Germinal center (tissue), 1 donor: ENCODE measurements around the gene LRP5.

ENCODE experiments used
- DNase-seq: peaks from one replicate; pipeline ENCODE4 v3.0.0; 2012; ENCODE audit warnings: mixed read lengths, low spot score

Gene LRP5

DNA sequence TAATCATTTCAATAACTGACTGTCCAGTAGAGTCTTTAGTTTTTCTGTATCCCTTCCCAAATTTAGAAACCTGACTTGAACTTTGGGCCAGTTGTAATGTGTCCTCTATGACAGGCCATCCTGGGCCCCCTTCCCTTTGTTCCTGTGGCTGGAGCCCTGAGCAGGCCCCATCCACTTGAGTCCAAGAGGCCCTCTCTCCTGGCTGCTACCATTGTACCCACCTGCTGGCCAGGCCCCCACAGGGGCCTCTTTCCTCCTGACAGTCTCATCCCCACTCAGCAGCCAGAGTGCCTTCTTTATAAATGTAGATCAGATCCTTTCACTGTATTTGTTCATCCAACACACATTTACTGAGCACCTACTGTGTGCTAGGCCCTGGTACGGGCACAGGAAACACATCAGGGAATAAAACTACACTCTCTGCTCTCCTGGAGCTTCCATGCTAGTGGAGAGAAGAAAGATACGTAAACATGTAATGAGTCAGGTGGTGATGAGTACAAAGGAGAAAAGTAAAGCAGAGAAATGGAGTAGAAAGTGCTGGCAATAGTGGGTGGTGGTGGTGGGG lies 2.7 kb upstream of the LRP5 start:
- no peak for DNase-seq

DNA sequence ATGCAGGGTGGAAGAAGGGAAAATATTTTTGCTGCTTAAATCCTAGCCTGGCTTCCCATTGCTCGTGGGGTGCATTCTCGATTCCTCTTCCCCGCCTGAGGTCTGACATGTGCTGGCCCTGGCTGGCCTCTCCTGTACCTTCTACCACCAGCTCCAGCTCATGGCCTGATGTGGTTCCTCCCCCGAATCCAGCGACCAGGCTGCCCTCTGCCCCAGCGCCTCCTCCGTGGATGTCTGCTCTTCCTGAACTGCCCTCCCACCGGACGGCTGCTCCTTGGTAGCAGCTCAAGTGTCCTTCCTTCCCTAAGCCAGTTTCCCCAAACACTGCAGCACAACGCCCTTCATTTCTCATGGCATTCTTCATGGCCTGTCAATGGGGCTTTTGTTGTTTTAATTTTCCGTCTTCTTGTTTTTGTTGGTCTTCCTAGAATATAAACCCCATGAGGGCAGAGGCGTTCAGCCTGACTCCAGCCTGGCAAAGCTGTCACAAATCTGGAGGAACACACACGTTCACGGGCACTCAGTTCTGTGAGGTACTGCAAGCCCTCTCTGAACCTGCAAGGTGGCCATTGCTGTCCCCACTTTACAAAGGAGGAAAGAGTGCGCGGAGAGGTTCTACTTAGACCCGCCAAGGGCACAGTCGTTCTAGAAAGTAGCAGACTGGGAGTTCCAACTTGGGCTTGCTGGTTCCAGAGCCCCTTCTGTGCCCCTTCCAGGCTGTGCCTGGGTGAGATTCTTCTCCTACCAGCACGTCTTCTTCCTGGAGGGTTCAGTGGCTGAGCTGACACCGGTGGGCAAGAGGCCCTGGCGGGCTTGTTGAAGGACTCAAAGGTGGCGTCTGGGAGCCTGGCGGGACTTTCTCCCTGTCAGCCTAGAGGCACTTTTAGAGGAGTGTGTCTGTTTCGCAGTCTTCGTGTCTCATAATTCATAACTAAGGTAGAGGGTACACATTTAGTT lies 953 bp upstream of the LRP5 start:
- DNase-seq: no peak

DNA sequence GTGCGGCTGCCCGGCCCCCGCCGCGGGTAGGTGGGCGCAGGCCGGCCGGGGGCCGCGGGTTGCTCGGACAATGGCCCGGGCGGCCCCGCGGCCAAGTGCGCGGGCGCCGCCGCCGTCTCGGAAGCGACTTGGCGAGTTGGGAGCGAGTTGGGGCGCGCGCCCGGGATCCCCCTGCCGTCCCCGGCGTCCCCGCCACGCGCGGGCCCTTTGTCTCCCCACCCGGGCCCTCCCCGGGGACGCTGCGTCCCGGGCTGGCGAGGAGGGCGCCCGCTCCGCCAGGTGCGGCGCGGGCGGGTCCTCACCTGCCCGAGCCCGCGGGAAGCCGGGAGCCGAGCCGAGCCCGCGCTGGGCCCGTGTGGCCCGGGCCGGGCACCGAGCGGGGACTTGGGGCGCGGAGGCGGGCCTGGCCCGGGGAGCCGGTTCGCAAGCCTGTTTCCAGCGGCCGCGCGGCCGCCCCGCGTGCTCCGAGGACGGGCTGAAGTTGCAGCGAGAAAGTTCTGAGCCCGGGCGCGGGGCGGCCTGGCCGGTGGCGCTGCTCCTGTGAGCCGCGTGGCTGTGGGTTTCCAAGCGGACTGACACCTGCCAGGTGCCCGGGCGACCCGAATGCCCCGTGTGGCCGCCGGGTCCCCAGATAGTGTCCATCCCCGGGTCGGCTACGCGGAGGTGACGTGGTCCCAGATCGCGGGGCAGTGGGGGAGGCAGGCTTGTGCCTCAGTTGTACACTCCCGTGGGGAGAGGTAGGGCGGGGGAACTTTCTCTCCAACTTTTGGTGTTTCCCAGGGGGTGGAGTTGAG lies 586 bp downstream of the LRP5 start:
- peak; percentile 44 for DNase-seq

DNA sequence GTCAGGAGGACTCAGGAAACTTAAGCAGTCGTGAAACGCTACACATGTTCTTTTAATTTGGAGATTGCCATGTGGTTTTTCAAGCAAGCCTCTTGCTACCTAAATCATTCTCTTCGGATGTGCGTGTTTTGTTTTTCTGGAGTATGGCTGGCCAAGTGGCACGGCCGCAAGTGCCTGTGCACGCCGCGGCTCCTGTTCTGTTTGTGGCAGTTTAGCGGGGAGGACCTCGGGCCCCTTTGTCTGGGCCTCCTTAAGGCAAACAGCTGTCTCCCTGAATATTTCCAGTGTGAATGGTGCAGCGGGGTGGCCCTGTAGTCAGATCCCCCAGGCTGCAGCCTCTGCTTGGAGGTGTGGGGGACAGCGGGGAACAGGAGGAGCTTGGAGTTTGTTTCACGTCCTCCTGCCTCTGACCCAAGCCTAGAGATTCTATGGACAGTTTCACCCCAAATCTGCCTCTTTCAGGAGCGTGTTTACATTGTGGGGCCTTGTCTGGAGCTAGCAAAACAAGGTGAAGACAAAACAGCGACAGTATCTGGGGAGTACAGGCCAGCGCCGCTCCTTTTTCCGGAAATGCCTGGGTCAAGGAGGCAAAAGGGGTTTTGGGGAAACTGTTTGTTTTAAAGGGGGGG lies 1.3 kb downstream of the LRP5 start:
- DNase-seq: no peak

DNA sequence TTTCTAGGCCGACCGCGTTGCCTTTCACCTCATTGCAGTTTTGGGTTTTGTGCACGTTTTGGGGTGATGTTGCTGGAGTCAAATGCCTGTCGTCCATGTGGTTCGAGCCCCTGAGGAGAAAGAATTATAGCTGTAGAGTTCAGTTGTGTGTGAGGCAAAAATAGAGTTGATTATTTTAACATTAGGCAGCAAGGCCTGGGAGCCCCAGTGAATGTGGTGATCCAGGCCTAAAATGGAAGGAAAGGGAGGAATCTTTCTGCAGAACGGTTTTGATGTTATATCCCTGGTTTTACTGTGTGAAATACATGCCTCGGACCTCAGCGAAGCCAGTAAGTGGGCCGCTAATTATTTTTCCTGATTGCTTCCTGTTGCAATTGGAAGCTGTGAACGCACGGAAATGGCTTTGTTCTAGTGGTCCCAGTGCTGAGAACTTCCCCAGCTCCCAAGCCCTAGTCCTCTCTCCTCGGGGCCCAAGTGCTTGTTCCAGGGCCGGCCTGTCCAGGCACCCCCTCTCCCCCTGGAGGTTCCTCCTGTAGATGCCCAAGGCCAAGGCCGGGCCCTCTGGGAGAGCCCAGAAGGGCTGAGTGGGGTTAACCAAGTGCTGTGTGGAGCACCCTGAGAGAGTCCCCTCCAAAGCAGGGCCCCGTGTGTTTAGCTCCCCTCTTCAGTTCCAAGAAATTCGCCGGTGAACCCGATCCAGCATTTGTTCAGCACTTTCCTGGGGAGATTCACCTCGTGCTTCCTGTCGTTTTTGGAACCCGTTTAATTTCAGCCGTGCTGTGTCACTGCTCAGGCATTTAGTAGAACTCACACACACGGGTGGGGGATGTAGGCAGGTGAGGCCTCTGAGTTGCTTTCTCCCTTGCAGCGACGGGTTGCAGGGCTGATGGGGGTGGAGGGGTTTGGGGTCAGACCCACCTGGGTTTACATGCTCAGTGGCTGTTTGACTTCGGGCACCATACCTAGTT lies 2.1 kb downstream of the LRP5 start:
- no peak for DNase-seq

DNA sequence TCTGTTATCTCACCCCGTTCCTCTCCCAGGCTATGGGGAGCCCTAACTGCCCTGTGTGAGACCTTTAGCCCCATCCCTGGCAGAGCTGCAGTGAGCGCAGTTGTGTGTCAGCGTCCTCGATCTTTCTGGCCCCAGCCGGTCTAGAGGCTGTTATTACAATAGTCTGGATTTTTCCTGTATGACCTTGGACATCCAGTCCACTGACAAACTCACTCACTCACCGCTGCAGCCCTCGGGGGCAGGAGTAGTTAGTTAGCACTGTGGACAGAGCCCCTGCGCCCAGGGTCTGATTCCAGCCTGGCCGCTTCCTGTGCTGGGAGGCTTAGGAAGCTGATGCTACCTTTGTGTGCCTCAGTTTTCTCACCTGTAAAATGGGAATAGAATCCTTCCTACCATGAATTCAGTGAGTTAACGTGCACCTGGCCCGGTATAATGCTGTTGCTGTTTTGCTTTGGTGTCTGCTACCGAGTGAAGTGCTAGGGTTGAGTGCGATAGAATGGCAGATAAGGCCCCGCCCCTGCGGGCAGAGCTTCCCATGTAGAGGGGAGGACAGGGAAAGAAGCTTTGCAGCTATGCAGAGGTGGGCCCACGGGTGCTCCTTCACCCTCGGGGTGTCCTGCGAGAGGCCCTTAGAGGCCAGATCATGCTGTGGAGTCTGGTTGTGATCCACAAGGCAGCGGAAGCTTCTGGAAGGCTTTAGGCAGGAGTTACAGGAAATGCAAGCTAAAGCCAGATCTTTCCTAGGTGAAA lies 3.0 kb downstream of the LRP5 start:
- no peak for DNase-seq

DNA sequence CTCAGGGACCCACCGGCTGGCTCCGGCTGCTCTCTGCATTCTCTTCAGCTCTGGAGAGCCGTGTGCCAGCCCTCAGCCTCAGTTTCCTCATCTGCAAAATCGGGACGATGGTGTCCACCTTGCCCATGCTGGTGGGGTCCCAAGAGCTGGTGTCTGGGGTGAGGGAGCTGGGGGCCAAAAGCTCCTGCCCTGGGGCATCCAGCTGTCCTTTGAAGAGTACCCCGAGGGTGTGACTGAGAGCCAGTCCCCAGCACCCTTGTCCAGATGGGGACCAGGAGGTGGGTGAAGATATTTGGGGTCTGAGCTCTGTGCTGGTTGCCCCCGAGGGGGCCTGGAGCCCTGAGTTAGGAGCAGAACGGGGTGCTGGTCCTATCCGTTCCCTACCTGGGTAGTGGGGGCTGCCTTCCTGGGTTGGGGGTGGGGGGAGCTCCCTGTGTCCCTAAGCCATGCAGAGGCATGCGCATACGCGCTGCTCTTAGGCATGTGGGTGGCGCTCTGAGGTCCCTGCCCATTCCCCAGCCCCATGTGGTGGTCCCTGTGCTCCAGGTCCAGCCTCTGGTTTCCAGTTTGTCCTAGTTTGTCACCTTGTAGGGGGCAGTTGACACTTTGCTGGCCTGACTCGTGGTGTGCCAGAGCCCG lies 4.9 kb downstream of the LRP5 start:
- DNase-seq: no peak

DNA sequence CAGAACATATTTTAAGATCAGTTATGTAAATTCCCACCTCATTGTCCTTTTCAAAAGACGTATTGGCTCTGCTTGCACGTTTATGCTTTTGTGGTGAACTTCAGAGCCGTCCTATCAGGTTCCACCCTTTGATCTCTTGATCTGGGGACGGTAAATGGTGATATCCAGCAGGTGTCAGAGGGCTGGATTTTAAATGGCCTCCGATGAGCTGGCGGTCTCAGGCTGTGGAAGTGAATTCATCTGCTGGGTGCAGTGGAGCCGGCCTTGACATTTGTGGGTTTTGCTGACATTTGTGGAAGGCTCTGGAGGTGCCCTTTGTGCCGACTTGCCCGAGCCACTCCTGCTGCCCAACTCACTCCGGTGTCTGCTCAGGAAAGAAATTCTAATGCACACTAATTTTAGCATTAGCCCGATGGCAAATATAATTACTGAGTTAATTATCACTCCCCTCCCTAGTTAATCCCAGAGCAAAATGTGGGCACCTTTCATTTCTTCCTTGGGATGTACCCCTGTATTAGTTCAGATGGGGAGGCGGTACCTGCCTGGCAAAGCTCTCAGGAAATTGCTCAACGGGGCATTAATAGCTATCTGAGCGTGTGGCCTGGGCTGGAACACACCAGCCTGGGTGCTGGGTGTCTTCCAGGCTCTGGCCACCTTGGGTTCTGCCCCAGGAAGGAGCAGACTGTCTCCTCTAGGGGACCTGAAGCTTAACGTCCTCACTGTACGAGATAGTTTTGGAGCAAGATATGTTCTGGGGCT lies 9.1 kb downstream of the LRP5 start:
- no peak for DNase-seq

DNA sequence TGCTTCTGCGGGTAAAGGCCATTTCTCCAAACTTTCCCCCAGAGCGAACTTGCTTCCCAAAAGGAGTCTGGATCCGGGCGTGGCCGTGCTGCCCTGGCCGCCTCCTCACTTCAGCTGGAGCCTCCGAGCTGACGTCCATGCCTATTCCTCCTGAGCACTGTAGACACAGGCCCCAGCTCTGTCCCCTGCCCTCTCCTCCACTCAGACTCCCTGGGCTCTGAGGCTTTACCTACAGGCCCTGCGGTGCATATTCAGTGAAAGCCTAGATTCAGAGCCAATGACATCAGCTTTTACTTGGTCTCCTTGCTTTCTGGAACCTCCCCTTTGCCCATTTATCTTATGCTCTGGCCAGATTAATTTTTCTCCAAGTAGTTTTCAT lies 9.7 kb downstream of the LRP5 start:
- no peak for DNase-seq

DNA sequence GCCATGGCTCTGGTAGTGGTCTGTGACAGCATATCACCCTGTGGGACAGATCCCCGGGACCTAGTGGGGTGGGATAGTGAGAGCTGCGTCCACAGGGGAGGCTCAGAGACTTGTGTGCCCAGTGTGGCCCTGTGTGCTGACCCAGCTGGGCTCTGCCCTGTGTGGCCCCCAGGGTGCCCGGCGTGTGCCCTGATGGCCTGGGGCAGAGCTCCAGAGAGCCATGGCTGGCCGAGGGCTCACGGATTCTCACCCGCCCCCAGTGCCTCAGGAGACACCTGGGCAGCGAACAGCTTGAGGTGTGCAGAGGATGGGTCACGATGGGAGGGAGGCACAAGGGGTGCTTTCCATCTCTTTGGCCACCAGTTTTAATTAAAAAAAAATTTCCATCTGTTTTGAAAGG lies 11.8 kb downstream of the LRP5 start:
- DNase-seq: no peak

DNA sequence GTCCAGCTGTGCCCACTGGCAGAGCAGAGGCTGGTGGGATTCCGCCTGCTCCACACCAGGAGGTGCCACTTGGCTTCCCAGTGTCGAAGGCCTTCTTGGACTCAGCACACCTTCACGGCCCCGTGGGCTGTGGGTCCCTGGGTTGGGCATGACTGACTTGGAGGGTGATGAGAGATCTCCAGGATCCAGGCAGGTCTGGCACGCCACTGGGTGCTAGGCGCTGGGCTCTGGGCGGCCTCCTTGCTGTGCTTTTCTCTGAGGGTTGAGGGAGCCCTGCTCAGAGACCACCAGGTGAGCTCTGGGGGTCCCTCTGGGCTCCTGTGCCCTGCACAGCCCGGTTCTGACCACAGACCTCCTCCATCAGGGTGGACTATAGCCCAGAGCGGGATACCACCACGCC lies 12.3 kb downstream of the LRP5 start:
- no peak for DNase-seq

DNA sequence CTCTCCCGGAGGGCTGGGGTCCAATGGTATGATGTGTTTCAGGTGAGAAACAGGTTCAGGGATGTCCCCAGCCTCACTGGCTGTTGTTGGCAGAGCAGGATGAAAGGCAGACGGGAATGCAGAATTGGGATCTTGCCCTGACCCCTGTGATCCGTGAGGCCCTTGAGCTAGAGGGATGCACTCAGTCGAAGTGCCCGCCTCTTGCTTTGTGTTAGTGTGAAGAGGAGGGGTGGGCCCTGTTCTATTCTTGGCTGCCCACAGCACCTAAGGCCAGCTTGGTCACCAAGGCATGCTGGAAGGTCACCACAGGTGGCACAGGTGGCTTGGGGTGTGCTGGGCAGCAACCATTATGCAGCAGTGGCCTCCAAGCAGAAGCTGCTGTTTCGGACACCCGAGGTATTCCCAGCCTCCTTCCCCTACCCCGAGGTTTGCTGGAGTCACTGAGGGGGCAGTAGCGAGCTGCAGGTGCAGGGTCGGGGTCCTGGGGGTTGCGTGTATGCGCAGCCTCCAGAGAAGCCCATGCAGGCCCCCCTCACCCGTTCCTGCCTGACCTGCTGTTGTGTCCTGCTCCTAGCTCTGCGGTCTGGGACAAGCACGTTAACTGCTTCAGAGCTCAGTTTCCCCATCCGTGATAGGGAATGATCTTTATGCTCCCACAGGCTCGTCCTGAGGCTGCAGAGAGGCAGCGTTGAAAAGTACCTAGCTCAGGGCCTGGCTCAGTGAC lies 13.0 kb downstream of the LRP5 start:
- no peak for DNase-seq

DNA sequence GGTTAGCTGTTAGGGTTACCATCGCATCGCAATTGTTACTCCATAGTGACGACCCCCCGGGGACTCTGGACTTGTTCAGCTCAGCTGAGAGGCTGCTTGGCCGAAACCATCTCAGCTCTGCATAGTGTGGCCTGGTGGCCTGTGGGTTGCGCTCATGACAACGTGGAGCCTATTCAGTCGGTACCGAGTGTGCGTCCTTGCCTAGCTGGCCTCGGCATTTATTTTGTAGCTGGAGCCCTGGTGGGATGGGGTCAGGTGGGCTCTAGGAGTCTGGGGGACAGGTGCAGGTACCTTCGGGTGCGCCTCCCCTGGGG lies 13.5 kb downstream of the LRP5 start:
- no peak for DNase-seq

DNA sequence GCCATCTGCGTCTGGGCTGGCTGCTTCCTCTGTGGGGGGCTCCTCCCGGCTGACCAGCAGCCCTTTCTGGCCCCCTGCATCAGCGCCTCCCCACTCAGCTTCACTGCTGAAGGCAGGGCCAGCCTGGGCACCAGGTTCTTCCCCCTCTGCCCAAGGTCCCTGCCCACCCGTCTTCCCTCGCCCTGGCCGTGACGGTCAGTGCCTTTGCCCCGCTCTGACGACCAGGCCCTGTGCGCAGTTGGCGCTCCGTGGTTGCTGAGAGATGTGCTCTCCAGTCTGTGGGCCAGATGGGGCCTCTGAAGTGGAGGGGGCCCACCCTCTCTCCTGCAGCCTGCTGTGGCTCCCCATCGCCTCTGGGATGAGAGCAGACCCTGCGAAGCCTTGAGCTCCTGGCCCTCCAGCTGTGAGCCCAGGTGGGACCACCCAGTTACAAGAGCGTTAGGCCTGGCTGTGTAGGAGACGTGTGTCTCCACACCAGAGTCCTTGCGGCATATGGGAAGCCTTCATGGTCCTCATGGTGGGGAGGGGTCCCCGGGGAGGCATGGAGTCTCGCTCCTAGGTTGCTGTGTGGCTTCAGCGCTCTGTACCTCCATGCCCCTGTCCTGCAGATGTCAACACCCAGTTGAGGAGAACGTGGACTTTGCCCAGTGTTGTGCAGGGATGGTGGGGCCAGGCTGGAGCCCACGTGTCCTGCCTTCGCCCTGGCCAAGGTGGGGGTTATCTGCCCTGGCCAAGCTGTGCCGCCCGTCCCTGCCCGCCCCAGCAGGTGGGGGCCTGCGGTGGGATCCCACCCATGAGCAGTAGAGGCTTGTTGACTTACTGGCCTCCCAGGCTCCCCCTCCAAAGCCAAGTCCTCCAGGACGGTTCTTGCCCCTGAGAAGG lies 14.2 kb downstream of the LRP5 start:
- DNase-seq: no peak

DNA sequence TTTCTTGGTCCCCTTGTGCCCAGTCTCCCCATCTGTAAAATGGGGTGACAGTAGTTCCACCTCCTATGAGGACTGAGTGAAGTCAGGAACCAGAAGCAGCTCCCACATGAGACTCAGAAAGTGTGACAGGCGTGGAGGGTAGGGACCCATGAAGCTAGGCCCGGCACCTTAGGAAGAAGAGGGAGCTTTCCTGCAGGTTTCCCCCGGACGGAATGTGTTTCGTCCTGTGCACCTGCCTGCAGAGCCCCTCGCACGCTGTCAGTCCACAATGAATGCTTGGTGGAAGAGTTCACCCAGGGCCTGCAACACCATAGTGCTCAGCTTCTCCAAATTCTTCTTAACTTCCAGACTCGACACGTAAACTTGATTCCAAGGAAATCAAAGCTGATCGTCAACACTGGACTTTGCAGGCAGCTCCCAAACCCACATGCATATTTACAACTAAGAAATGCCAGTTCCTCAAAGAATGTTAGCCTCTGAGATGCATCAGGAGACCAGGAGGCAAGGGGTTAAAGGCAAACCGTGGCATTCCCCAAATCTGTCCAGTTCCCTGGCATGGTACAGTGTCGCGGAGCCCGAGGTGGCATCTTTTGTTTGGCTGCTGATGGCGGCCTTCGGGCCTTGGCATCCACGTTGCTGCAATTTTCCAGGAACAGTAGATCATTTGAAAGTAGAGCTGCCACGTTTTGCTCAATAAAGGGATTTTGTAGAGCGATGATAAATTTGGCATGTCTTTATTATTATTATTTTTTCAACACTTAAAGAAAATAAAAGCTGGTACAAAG lies 15.4 kb downstream of the LRP5 start:
- DNase-seq: no peak

DNA sequence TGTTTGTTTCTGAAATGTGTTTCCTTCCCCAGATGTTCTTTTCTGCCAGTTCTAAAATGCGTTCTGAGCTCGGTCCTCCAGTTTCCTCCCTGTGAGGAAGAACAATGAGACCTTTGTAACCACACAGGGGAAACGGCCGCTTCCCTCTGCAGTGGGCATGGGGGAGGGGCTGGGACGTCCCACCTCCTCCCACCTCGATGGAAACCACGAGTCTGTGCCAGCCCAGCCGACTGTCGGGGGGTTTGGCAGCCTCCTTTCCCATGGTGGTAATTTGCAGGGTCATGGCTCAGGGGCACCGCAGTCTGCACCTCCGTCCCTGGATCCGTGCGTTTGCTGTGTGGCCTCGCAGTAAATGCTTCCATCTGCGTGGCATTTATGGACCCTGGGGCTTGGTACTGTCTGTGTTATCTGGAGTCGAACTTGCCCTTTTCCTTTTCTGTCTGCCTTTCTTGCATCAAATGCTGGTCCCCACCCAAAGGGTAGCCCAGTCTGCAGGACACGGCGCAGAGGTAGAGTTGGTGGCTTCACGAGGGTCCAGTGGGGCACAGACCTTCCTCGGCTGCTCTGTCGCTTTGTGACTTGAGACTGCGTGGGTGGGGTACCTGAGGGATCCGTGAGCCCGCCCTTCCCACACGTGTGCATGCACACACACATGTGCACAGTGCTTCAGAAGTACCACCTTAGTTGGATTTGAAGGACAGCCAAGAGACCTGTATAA lies 16.1 kb downstream of the LRP5 start:
- no peak for DNase-seq
